BE2C (cell line): Measurements from ENCODE around the gene NCF2.

ENCODE experiments used
- DNase-seq: peaks from one replicate; pipeline ENCODE4 v3.0.0-alpha.2; 2020
- H3K27me3 ChIP-seq: fragments of 250-450 bp; sonication (Bioruptor Pico); 2 replicates; pipeline ENCODE4 v1.5.1; 2020; ENCODE audit warnings: mild to moderate bottlenecking
- H3K36me3 ChIP-seq: fragments of 250-450 bp; sonication (Bioruptor Pico); 2 replicates; pipeline ENCODE4 v1.5.1; 2020; ENCODE audit warnings: mild to moderate bottlenecking
- H3K4me1 ChIP-seq: fragments of 250-450 bp; sonication (Bioruptor Pico); 2 replicates; pipeline ENCODE4 v1.5.1; 2020
- H3K4me3 ChIP-seq: 2 replicates; pipeline ENCODE4 v1.5.1; 2011; ENCODE audit warnings: low read depth, low read length
- H3K9me3 ChIP-seq: fragments of 250-450 bp; sonication (Bioruptor Pico); 2 replicates; pipeline ENCODE4 v1.5.1; 2020
- CTCF ChIP-seq: IDR thresholded peaks from 2 replicates; pipeline ENCODE4 v1.5.1; 2012; ENCODE audit warnings: mild to moderate bottlenecking, low read depth, low read length

NCF2 gene

GRCh38 chr1:183554577-183554976 is 35.7 kb downstream of the NCF2 start:
- DNase-seq, result no peak
- H3K36me3 ChIP-seq, result peaks cover 48% of the 10 kb centered on the region
- H3K27me3 ChIP-seq, result no peaks in the 10 kb centered on the region
- H3K4me1 ChIP-seq, result peaks cover 8% of the 10 kb centered on the region
- no peaks in the 10 kb centered on the region for H3K9me3 ChIP-seq
- no peak for TF ChIP-seq CTCF
- no peak overlapping the region for H3K4me3 ChIP-seq

- H3K27me3 ChIP-seq, result no peaks in the 10 kb centered on the region
- peaks cover 56% of the 10 kb centered on the region for H3K36me3 ChIP-seq
- DNase-seq, result no peak
- peaks cover 8% of the 10 kb centered on the region for H3K4me1 ChIP-seq
- no peak overlapping the region for H3K4me3 ChIP-seq
- TF ChIP-seq CTCF, result no peak
- no peaks in the 10 kb centered on the region for H3K9me3 ChIP-seq
Measured at GRCh38 chr1:183553764-183554163, 36.5 kb downstream of the NCF2 start.

- no peak for DNase-seq
- H3K9me3 ChIP-seq, result no peaks in the 10 kb centered on the region
- H3K4me3 ChIP-seq, result no peak overlapping the region
- peaks cover 8% of the 10 kb centered on the region for H3K4me1 ChIP-seq
- H3K27me3 ChIP-seq, result no peaks in the 10 kb centered on the region
- H3K36me3 ChIP-seq, result peaks cover 59% of the 10 kb centered on the region
- TF ChIP-seq CTCF, result no peak
Measured at GRCh38 chr1:183553331-183553730, 36.9 kb downstream of the NCF2 start.

GRCh38 chr1:183552891-183553290 is 37.4 kb downstream of the NCF2 start:
- DNase-seq, result no peak

GRCh38 chr1:183552441-183552840 is 37.8 kb downstream of the NCF2 start:
- no peak for TF ChIP-seq CTCF
- Histone ChIP-seq H3K9me3 (no peaks in the 10 kb centered on the region), H3K36me3 (peaks cover 61% of the 10 kb centered on the region), H3K4me1 (peaks cover 8% of the 10 kb centered on the region), H3K27me3 (no peaks in the 10 kb centered on the region), H3K4me3 (no peak overlapping the region)
- DNase-seq, result no peak

More at GRCh38 chr1:183552891-183553290, 37.4 kb downstream of the NCF2 start:
- Histone ChIP-seq H3K36me3 (peaks cover 63% of the 10 kb centered on the region), H3K9me3 (no peaks in the 10 kb centered on the region), H3K27me3 (no peaks in the 10 kb centered on the region), H3K4me3 (no peak overlapping the region), H3K4me1 (peaks cover 8% of the 10 kb centered on the region)
- TF ChIP-seq CTCF, result no peak

- Histone ChIP-seq H3K27me3 (no peaks in the 10 kb centered on the region), H3K4me1 (peaks cover 8% of the 10 kb centered on the region), H3K4me3 (no peak overlapping the region), H3K9me3 (no peaks in the 10 kb centered on the region), H3K36me3 (peaks cover 64% of the 10 kb centered on the region)
- no peak for DNase-seq
- TF ChIP-seq CTCF, result no peak; the same call in 1 of the 2 replicates
Measured at GRCh38 chr1:183551924-183552323, 38.3 kb downstream of the NCF2 start.
